ENCODE results near the gene HPS3.
"Not testable (repeated sequence)": the region's sequence is repeated elsewhere in the genome, so short reads cannot be mapped to it uniquely, and the experiment has no call there.

HPS3 gene

GRCh38 chr3:149186219-149186618 lies 56.8 kb downstream of the HPS3 start:
- no peak for DNase-seq (ENCODE audit: low read depth in 2 of 2)

GRCh38 chr3:149186721-149187120 lies 57.3 kb downstream of the HPS3 start:
- no peak for DNase-seq (ENCODE audit: low read depth in 2 of 2)

- DNase-seq (ENCODE audit: low read depth in 2 of 2) = no peak
Measured at GRCh38 chr3:149188494-149188893, 59.1 kb downstream of the HPS3 start.

GRCh38 chr3:149195221-149195620 lies 65.8 kb downstream of the HPS3 start:
- DNase-seq (ENCODE audit: low read depth in 2 of 2) = no peak

GRCh38 chr3:149196805-149197592 lies 67.6 kb downstream of the HPS3 start:
- not testable (repeated sequence) for DNase-seq (ENCODE audit: low read depth in 2 of 2)

GRCh38 chr3:149197669-149198068 lies 68.2 kb downstream of the HPS3 start:
- DNase-seq (ENCODE audit: low read depth in 2 of 2) = no peak

- DNase-seq (ENCODE audit: low read depth in 2 of 2) = no peak
Measured at GRCh38 chr3:149198611-149199010, 69.2 kb downstream of the HPS3 start.

GRCh38 chr3:149199474-149199873 lies 70.0 kb downstream of the HPS3 start:
- no peak for DNase-seq (ENCODE audit: low read depth in 2 of 2)

GRCh38 chr3:149203758-149204157 lies 74.3 kb downstream of the HPS3 start:
- DNase-seq (ENCODE audit: low read depth in 2 of 2) = no peak

- DNase-seq (ENCODE audit: low read depth in 2 of 2) = no peak
Measured at GRCh38 chr3:149204390-149204991, 75.1 kb downstream of the HPS3 start.

- DNase-seq (ENCODE audit: low read depth in 2 of 2) = no peak
Measured at GRCh38 chr3:149207475-149207874, 78.0 kb downstream of the HPS3 start.

- no peak for DNase-seq (ENCODE audit: low read depth in 2 of 2)
Measured at GRCh38 chr3:149209431-149209830, 80.0 kb downstream of the HPS3 start.

- no peak for DNase-seq (ENCODE audit: low read depth in 2 of 2)
Measured at GRCh38 chr3:149212386-149212785, 82.9 kb downstream of the HPS3 start.

GRCh38 chr3:149214702-149215101 lies 85.3 kb downstream of the HPS3 start:
- no peak for DNase-seq (ENCODE audit: low read depth in 2 of 2)

GRCh38 chr3:149215515-149215914 lies 86.1 kb downstream of the HPS3 start:
- DNase-seq (ENCODE audit: low read depth in 2 of 2) = no peak

GRCh38 chr3:149216193-149216869 lies 86.9 kb downstream of the HPS3 start:
- DNase-seq (ENCODE audit: low read depth in 2 of 2) = no peak

GRCh38 chr3:149217347-149217746 lies 87.9 kb downstream of the HPS3 start:
- no peak for DNase-seq (ENCODE audit: low read depth in 2 of 2)

GRCh38 chr3:149219380-149220121 lies 90.1 kb downstream of the HPS3 start:
- DNase-seq (ENCODE audit: low read depth in 2 of 2) = not testable (repeated sequence)

- no peak for DNase-seq (ENCODE audit: low read depth in 2 of 2)
Measured at GRCh38 chr3:149221783-149222517, 92.5 kb downstream of the HPS3 start, which contains the start of gene CP. TSS of gene CP (minus strand) at chr3:149221829. CDS start at chr3:149221792, 37 bp downstream.
